ENCODE measurements around the gene SPECC1. TPM values are rescaled to one million over a fixed set of nuclear protein-coding genes. Genes with fewer than 3 reads are reported as not detected.

Gene SPECC1
- total and polyA plus RNA-seq, 2 of the 13 experiments (the other 11 are each of a cell fraction or from before 2014, with no cell fraction given): 2.3 to 6.9 TPM

DNA sequence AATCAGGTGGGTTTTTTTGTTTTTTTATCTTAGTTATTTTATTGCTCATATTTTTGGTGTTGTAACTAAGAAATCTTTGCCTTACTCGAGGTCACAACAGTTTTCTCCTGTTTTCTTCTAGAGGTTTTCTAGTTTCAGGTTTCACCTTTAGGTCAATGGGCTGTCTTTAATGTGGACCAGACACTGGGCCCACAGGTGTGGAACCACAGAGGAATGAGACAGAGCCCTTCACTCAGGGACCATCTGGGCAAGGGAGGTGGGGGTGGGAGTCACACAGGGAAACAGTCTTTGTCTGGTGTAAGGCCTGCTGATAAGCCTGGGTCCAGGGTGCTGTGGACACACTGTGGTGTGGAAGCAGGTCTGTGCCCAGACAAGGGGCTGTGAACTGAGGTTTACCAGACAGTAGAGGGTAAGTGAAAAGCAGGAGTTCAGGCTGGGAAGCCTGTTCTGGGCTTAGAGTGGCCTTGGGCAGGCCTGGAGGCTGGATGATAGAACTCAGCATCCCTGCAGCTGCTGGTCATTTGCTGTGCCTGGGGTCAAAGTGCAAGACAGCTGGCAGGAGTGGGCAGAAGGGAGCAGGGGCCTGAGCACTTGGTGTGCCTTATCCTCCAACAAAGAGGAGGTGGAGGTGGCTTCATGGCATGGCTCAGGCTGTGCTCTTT is 75.6 kb downstream of the SPECC1 start:
- H3K9me3 ChIP-seq (ENCODE audit: low read length): no peaks in the 10 kb centered on the region
- 0% methylated on average over 1 of the region's 1 CpG for WGBS (ENCODE audit: low lambda C conversion rate)
- H3K4me2 ChIP-seq (ENCODE audit: low read depth, low read length): no peak overlapping the region
- FAIRE-seq (no peak), DNase-seq (ENCODE audit: low spot score) (no peak), ATAC-seq (peak; percentile 61; the same call in 1 of the 3 replicates)
- POLR2A ChIA-PET: no interaction called here
- BruUV-seq (replicated peaks): no TSS peak
- H3K36me3 ChIP-seq (replicated peaks in 1 of 2; ENCODE audit: control insufficient read depth in 1 of 2, insufficient read depth in 2 of 2, low read length in 2 of 2): no peaks in the 10 kb centered on the region
- no peak overlapping the region for H3K27ac ChIP-seq (ENCODE audit: extremely low read length, insufficient read depth, low read length)
- CTCF ChIA-PET (ENCODE audit: low intra/inter-chr PET ratio, low total read pairs): no interaction called here
- no peaks in the 10 kb centered on the region for H3K79me2 ChIP-seq (ENCODE audit: insufficient read depth, low read length)
- no peak overlapping the region for H3K9ac ChIP-seq (ENCODE audit: insufficient read depth, low read depth, low read length)
- in situ Hi-C loops (cut with HindIII; ENCODE audit: extremely low pct_ligation_motif_present, low pct_unique_long_range_greater_than_20kb): no loop called here
- TF ChIP-seq HNF4A (CRISPR knock-in tag; IDR thresholded peaks at IDR 0.05) (peak; percentile 37; the same call in 1 of the 2 replicates), ZNF180 (CRISPR knock-in tag; IDR thresholded peaks at IDR 0.05; ENCODE audit: borderline replicate concordance, low read depth) (no peak), CC2D1A (CRISPR knock-in tag; IDR thresholded peaks at IDR 0.05) (no peak), NFYC (CRISPR knock-in tag; IDR thresholded peaks at IDR 0.05) (no peak), GTF2F1 (IDR thresholded peaks at IDR 0.05; ENCODE audit: low read length) (no peak), ZFP90 (CRISPR knock-in tag; IDR thresholded peaks at IDR 0.05; ENCODE audit: borderline replicate concordance) (no peak)
- TF ChIP-seq, protein P1, sequence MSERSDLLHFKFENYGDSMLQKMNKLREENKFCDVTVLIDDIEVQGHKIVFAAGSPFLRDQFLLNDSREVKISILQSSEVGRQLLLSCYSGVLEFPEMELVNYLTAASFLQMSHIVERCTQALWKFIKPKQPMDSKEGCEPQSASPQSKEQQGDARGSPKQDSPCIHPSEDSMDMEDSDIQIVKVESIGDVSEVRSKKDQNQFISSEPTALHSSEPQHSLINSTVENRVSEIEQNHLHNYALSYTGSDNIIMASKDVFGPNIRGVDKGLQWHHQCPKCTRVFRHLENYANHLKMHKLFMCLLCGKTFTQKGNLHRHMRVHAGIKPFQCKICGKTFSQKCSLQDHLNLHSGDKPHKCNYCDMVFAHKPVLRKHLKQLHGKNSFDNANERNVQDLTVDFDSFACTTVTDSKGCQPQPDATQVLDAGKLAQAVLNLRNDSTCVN (CRISPR knock-in tag; IDR thresholded peaks at IDR 0.05; ENCODE audit: borderline replicate concordance): no peak
- no peaks in the 10 kb centered on the region for H3K4me1 ChIP-seq (ENCODE audit: insufficient read depth, low read length)
- intact Hi-C loops (cut with micrococcal nuclease; ENCODE audit: unreplicated experiment): no loop called here
- no peaks in the 10 kb centered on the region for H4K20me1 ChIP-seq (ENCODE audit: insufficient read depth, low read length)
- H2AFZ ChIP-seq (ENCODE audit: low read length): no peak overlapping the region
- H3K27me3 ChIP-seq (ENCODE audit: control insufficient read depth in 1 of 2, insufficient read depth in 2 of 2, low read length in 2 of 2): peaks cover 2 to 27% of the 10 kb centered on the region in 2 experiments; a peak in 4 of 5 replicates
- H3K4me3 ChIP-seq (replicated peaks in 1 of 3; ENCODE audit: insufficient read depth in 1 of 3, low read depth in 2 of 3, low read length in 3 of 3): no peak overlapping the region
